ENCODE measurements around the gene TMEM9.
"Not testable (repeated sequence)": the region's sequence is repeated elsewhere in the genome, so short reads cannot be mapped to it uniquely, and the experiment has no call there.

The TMEM9 gene

DNA sequence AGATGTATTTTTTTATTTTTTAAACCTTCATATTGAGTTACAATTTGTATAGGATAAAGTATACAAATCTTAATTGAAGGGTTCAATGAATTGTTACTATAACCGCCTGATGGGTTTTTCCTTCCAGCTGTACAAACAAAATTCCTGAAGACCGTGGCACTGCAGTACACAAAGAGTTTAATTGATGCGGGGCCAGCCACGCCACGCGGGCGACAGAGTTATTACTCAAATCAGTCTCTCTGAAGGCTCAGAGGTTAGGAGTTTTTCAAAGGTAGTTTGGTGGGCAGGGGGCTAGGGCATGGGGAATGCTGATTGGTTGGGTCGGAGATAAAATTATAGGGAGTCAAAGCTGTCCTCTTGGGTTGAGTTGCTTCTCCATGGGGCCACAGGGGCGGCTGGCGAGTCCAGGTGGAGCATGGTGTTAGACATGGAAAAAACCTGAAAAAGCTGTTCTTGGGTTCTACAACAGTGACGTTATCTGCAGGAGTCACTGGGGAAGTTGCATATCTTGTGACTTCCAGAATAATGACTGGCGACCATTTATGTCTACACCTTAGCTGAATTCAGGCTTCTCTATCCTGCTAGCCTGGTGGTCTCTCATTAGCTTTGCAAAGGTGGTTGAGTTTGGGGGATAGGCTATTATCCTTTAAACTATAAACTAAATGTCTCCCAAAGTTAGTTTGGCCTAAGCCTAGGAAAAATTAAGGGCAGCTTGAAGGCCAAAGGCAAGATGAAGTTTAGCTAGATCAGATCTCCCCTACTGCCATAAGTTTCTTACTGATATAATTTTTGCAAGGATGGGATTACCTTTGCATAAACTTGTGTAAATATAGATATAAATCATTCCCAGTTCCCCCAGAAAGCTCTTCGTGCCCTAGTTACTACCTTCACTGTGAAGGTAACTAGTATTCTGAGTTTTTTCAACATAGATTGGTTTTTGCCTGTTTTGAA lies 13.0 kb upstream of the TMEM9 start:
- H3K27ac ChIP-seq, result no peak overlapping the region
- DNase-seq (ENCODE audit: low spot score), result no peak
- CTCF ChIA-PET, result interaction anchor here (0.9 to 1.1 kb wide), 3 partner anchors 8 to 56 kb away, joined by 3 read pairs; no protein-coding TSS in a partner anchor
- TF ChIP-seq, protein P1, sequence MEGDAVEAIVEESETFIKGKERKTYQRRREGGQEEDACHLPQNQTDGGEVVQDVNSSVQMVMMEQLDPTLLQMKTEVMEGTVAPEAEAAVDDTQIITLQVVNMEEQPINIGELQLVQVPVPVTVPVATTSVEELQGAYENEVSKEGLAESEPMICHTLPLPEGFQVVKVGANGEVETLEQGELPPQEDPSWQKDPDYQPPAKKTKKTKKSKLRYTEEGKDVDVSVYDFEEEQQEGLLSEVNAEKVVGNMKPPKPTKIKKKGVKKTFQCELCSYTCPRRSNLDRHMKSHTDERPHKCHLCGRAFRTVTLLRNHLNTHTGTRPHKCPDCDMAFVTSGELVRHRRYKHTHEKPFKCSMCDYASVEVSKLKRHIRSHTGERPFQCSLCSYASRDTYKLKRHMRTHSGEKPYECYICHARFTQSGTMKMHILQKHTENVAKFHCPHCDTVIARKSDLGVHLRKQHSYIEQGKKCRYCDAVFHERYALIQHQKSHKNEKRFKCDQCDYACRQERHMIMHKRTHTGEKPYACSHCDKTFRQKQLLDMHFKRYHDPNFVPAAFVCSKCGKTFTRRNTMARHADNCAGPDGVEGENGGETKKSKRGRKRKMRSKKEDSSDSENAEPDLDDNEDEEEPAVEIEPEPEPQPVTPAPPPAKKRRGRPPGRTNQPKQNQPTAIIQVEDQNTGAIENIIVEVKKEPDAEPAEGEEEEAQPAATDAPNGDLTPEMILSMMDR (conservative IDR thresholded peaks at IDR 0.05; ENCODE audit: low read depth), result no peak
- POLR2A ChIA-PET (ENCODE audit: low non-redundant PET), result no interaction called here

DNA sequence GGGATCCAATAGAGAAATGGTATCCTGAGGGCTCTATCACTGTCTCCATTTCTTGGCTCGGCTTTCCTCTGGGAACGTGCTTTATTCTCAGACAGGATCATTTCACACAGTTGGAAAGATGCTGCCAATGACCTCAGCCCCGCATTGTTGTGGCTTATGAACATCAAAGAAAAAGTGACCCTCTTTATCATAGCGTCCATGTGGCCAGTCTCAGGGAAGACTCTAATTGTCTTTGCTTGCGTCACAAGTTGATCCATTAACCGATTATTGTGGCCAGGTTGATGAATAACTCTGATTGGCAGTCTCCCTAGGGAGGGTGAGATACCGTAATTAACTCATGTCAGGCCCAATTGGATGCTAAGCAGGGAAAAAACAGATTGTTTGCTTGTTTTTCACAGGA lies 10.4 kb upstream of the TMEM9 start:
- POLR2A ChIA-PET (ENCODE audit: low non-redundant PET), result no interaction called here
- no peak for DNase-seq (ENCODE audit: low spot score)
- CTCF ChIA-PET, result interaction anchor here (0.6 to 0.7 kb wide), 2 partner anchors 16 to 550 kb away, joined by 3 read pairs; no protein-coding TSS in a partner anchor
- TF ChIP-seq, protein P1 (conservative IDR thresholded peaks at IDR 0.05; ENCODE audit: low read depth), result no peak
- H3K27ac ChIP-seq, result no peak overlapping the region

DNA sequence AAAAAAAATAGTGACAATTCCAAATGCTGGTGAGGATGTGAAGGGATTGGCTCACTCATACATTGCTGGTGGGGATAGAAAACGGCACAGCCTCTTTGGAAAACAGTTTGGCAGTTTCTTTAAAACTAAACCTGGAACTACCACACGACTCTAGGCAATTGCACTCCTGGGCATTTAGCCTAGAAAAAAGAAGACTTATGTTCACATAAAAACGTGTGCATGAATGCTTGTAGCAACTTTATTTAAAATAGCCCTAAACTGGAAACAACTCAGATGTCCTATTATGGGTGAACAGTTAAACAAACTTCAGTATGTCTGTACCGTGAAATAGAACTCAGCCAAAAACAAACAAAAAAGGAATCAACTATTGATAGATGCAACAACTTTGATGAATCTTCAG lies 9.4 kb upstream of the TMEM9 start:
- CTCF ChIA-PET, result interaction anchor here (0.6 kb wide), 2 partner anchors 18 to 60 kb away, joined by 3 read pairs; no protein-coding TSS in a partner anchor
- TF ChIP-seq, protein P1 (conservative IDR thresholded peaks at IDR 0.05; ENCODE audit: low read depth), result no peak
- POLR2A ChIA-PET (ENCODE audit: low non-redundant PET), result no interaction called here
- no peak overlapping the region for H3K27ac ChIP-seq
- no peak for DNase-seq (ENCODE audit: low spot score)

DNA sequence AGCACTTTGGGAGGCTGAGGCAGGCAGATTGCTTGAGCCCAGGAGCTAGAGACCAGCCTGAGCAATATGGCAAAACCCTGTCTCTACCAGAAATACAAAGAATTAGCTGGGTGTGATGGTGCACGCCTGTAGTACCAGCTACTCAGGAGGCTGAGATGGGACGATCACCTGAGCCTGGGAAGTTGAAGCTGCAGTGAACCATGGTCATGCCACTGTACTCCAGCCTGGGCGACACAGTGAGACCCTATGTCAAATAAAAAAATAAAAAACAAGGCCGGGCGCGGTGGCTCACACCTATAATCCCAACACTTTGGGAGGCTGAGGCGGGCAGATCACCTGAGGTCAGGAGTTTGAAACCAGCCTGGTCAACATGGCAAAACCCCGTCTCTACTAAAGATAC lies 8.8 kb upstream of the TMEM9 start:
- POLR2A ChIA-PET (ENCODE audit: low non-redundant PET); H3K27ac ChIP-seq; CTCF ChIA-PET; DNase-seq (ENCODE audit: low spot score): not testable (repeated sequence)

DNA sequence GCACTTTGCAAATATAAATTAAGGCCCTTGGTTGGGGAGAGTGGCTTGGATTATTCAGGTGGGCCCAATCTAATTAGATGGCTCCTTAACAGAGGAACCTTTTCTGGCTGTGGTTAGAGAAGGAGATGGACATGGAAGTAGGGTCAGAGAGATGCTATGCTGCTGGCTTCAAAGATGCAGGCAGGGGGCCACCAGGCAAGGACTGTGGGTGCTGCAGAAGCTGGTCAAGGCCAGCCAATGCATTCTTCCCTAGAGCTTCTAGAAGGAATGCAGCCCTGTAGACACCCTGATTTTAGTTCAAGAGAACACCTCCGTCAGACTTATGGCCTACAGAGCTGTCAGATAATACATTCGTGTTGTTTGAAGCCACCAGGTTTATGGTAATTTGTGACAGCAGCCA lies 3.7 kb upstream of the TMEM9 start:
- TF ChIP-seq, protein P1 (conservative IDR thresholded peaks at IDR 0.05; ENCODE audit: low read depth), result no peak
- ChIA-PET CTCF (interaction anchor here (0.6 to 1.7 kb wide), 5 partner anchors 8 to 186 kb away, joined by 3 to 10 read pairs (median 4); no protein-coding TSS in a partner anchor), POLR2A (ENCODE audit: low non-redundant PET) (no interaction called here)
- H3K27ac ChIP-seq, result no peak overlapping the region
- DNase-seq (ENCODE audit: low spot score), result no peak

DNA sequence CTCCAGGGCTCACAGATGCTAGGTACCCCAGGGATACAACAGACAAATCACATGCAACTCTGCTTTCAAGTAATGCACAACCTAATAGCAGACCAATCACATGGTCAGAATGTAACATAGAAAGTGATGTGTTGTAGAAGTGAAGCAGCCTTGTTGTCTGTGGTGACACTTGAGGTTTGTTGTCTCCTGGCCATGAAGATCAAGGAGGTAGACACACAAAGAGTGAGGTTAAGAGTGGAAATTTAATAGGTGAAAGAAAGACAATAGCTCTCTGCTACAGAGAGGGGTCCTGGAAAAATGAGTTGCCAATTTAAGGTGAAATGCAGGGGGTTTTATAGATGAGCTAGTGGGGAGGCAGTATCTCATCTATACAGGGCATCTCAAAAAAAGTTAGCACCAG lies 2.5 kb upstream of the TMEM9 start:
- POLR2A ChIA-PET (ENCODE audit: low non-redundant PET), result no interaction called here
- CTCF ChIA-PET, result interaction anchor here (0.6 to 1.7 kb wide), 4 partner anchors 9 to 37 kb away, joined by 4 to 6 read pairs (median 4); no protein-coding TSS in a partner anchor

More for the DNA sequence above, 2.5 kb upstream of the TMEM9 start:
- TF ChIP-seq, protein P1 (conservative IDR thresholded peaks at IDR 0.05; ENCODE audit: low read depth), result no peak
- H3K27ac ChIP-seq, result no peak overlapping the region
- DNase-seq (ENCODE audit: low spot score), result no peak

Data from RWPE1 (cell line).